ENCODE data around the gene SINHCAF.

GRCh38 chr12:31300341-31300740, 25.6 kb downstream of the SINHCAF start:
- no peak for TF ChIP-seq CTCF (IDR thresholded peaks at IDR 0.05 in 2 of 3, conservative IDR thresholded peaks at IDR 0.05 in 1 of 3; ENCODE audit: borderline replicate concordance in 1 of 3, insufficient read depth in 1 of 3, low read depth in 2 of 3, low read length in 2 of 3)
- no peak for TF ChIP-seq POLR2A (IDR thresholded peaks at IDR 0.05; ENCODE audit: borderline replicate concordance, extremely low read depth, insufficient read depth, insufficient read length)
- TF ChIP-seq EZH2 (IDR thresholded peaks at IDR 0.05), result no peak

Measured in HCT116 (cell line).